HG03139 (cell line): ENCODE measurements around the gene UPB1.

Source experiments
- ATAC-seq: cut with Tn5 transposase; IDR thresholded peaks from one replicate; pipeline ENCODE4 v1.9.1; 2021; ENCODE audit not compliant: unreplicated experiment

The UPB1 gene

GRCh38 chr22:24563246-24563645, 68.1 kb downstream of the UPB1 start:
- ATAC-seq: no peak

DNA sequence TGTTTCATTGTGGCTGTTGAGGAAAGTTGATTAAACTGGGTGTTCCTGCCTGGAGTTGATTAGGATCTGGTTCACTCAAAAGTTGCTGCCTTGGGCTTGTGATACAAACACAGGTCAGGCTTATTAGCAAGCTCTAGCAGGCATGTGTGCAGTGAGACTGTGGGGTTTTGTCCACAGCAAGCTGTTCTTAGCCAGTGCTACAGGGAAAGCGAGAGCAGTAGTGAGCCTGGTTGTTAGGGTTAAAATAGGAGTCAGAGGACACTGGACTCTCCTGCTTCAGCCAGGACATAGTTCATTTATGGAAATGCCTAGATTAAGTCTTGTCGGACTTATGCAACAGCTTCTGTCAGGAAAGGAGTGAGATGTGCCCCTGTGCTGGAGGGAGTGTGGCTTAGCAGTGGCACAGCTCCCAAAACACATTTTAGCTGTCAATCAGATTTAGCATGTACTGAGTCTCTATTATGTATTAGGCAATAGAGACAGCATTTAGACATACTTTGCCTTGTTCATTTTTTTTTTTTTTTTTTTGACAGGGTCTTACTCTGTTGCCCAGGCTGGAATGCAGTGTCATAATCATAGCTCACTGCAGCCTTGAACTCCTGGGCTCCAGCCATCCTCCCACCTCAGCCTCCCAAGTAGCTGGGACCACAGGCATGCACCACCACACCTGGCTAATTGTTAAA, 69.4 kb downstream of the UPB1 start:
- ATAC-seq: no peak

GRCh38 chr22:24565077-24565476, 69.9 kb downstream of the UPB1 start:
- ATAC-seq: no peak

- no peak for ATAC-seq
These were observed 71.9 kb downstream of the UPB1 start for GRCh38 chr22:24566899-24567511.

GRCh38 chr22:24567668-24568067, 72.5 kb downstream of the UPB1 start:
- no peak for ATAC-seq

DNA sequence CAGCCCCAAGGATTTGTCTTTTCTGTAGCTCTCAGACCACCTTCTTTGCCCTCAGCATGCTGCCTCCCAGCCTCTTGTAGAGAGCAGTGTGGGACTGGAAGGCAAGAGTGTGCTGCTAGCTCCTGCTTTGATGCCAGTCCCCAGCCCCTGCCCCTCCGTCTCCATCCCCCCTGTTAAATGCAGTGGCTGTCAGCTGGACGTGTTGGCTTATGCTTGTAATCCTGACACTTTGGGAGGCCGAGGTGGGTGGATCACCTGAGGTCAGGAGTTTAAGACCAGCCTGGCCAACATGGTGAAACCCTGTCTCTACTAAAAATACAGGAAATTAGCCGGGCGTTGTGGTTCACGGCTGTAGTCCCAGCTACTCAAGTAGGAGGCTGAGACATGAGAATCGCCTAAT, 76.1 kb downstream of the UPB1 start:
- no peak for ATAC-seq

DNA sequence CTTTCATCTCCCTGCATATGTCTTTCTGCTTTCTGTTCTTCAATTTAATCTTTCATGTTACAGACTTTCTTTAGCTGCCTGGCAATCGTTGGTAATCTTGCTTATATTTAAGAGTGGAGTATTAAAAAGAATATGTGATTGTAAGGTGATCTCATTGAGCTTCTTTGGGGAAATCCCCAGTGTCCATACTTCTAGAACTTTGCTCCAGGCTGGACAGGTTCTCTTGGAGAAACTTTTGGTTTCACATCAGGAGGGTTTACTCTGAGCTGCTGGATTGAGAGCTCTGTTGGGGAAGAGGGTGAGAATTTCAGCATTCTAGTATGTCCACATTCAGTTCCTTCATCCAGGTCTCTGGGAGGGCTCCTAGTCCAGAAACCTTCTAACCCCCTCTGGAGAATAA, 81.6 kb downstream of the UPB1 start:
- no peak for ATAC-seq
